ENCODE data around the gene NAGLU. TPM values are rescaled to one million over a fixed set of nuclear protein-coding genes. Genes with fewer than 3 reads are reported as not detected.

The NAGLU gene
- total and polyA plus RNA-seq, 2 of the 13 experiments (the other 11 are each of a cell fraction or from before 2014, with no cell fraction given): 28.2 to 40.1 TPM

DNA sequence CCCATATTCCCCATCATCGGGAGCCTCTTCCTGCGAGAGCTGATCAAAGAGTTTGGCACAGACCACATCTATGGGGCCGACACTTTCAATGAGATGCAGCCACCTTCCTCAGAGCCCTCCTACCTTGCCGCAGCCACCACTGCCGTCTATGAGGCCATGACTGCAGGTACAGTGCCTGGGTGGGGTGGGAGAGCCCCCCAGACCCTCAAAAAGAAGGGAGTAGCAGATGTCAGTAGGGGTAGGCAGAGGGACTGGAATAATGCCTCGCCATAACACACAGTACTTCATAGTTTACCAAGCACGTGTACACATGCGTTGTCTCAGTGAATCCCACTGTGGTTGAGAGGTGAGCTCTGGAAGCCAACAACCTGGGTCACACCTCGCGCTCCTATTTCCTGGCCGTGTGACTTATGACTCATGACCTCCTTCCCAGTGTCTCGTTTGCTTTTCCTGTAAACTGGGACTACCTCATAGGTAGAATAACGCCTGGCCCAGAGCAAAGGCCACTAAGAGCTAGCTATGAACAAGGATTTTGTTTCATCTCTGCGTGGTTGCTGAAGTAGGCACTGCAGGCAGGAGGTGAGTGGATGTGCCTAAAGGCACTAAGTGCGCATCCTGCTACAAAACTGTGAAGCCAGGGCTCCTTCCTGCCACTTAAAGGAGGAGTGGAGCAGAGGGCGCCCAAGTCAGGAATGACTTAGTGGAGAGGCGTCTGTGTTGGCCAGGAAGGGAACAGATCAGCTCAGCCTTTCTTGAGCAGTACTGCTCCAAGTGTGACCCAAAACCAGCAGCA is 5.2 kb downstream of the NAGLU start (continued):
- TF ChIP-seq, protein P1, sequence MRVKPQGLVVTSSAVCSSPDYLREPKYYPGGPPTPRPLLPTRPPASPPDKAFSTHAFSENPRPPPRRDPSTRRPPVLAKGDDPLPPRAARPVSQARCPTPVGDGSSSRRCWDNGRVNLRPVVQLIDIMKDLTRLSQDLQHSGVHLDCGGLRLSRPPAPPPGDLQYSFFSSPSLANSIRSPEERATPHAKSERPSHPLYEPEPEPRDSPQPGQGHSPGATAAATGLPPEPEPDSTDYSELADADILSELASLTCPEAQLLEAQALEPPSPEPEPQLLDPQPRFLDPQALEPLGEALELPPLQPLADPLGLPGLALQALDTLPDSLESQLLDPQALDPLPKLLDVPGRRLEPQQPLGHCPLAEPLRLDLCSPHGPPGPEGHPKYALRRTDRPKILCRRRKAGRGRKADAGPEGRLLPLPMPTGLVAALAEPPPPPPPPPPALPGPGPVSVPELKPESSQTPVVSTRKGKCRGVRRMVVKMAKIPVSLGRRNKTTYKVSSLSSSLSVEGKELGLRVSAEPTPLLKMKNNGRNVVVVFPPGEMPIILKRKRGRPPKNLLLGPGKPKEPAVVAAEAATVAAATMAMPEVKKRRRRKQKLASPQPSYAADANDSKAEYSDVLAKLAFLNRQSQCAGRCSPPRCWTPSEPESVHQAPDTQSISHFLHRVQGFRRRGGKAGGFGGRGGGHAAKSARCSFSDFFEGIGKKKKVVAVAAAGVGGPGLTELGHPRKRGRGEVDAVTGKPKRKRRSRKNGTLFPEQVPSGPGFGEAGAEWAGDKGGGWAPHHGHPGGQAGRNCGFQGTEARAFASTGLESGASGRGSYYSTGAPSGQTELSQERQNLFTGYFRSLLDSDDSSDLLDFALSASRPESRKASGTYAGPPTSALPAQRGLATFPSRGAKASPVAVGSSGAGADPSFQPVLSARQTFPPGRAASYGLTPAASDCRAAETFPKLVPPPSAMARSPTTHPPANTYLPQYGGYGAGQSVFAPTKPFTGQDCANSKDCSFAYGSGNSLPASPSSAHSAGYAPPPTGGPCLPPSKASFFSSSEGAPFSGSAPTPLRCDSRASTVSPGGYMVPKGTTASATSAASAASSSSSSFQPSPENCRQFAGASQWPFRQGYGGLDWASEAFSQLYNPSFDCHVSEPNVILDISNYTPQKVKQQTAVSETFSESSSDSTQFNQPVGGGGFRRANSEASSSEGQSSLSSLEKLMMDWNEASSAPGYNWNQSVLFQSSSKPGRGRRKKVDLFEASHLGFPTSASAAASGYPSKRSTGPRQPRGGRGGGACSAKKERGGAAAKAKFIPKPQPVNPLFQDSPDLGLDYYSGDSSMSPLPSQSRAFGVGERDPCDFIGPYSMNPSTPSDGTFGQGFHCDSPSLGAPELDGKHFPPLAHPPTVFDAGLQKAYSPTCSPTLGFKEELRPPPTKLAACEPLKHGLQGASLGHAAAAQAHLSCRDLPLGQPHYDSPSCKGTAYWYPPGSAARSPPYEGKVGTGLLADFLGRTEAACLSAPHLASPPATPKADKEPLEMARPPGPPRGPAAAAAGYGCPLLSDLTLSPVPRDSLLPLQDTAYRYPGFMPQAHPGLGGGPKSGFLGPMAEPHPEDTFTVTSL (CRISPR knock-in tag; IDR thresholded peaks at IDR 0.05; ENCODE audit: borderline replicate concordance): peak; percentile 90
- TF ChIP-seq, protein P2, sequence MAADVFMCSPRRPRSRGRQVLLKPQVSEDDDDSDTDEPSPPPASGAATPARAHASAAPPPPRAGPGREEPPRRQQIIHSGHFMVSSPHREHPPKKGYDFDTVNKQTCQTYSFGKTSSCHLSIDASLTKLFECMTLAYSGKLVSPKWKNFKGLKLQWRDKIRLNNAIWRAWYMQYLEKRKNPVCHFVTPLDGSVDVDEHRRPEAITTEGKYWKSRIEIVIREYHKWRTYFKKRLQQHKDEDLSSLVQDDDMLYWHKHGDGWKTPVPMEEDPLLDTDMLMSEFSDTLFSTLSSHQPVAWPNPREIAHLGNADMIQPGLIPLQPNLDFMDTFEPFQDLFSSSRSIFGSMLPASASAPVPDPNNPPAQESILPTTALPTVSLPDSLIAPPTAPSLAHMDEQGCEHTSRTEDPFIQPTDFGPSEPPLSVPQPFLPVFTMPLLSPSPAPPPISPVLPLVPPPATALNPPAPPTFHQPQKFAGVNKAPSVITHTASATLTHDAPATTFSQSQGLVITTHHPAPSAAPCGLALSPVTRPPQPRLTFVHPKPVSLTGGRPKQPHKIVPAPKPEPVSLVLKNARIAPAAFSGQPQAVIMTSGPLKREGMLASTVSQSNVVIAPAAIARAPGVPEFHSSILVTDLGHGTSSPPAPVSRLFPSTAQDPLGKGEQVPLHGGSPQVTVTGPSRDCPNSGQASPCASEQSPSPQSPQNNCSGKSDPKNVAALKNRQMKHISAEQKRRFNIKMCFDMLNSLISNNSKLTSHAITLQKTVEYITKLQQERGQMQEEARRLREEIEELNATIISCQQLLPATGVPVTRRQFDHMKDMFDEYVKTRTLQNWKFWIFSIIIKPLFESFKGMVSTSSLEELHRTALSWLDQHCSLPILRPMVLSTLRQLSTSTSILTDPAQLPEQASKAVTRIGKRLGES (CRISPR knock-in tag; IDR thresholded peaks at IDR 0.05; ENCODE audit: borderline replicate concordance): no peak
- TF ChIP-seq, protein P3, sequence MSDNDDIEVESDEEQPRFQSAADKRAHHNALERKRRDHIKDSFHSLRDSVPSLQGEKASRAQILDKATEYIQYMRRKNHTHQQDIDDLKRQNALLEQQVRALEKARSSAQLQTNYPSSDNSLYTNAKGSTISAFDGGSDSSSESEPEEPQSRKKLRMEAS (IDR thresholded peaks at IDR 0.05): peak; percentile 99
- TF ChIP-seq ELF3 (CRISPR knock-in tag; IDR thresholded peaks at IDR 0.05) (peak; percentile 96), ZNF501 (CRISPR knock-in tag; IDR thresholded peaks at IDR 0.05) (peak; percentile 74), ZNF777 (CRISPR knock-in tag; IDR thresholded peaks at IDR 0.05) (no peak)
- TF ChIP-seq, protein P4, sequence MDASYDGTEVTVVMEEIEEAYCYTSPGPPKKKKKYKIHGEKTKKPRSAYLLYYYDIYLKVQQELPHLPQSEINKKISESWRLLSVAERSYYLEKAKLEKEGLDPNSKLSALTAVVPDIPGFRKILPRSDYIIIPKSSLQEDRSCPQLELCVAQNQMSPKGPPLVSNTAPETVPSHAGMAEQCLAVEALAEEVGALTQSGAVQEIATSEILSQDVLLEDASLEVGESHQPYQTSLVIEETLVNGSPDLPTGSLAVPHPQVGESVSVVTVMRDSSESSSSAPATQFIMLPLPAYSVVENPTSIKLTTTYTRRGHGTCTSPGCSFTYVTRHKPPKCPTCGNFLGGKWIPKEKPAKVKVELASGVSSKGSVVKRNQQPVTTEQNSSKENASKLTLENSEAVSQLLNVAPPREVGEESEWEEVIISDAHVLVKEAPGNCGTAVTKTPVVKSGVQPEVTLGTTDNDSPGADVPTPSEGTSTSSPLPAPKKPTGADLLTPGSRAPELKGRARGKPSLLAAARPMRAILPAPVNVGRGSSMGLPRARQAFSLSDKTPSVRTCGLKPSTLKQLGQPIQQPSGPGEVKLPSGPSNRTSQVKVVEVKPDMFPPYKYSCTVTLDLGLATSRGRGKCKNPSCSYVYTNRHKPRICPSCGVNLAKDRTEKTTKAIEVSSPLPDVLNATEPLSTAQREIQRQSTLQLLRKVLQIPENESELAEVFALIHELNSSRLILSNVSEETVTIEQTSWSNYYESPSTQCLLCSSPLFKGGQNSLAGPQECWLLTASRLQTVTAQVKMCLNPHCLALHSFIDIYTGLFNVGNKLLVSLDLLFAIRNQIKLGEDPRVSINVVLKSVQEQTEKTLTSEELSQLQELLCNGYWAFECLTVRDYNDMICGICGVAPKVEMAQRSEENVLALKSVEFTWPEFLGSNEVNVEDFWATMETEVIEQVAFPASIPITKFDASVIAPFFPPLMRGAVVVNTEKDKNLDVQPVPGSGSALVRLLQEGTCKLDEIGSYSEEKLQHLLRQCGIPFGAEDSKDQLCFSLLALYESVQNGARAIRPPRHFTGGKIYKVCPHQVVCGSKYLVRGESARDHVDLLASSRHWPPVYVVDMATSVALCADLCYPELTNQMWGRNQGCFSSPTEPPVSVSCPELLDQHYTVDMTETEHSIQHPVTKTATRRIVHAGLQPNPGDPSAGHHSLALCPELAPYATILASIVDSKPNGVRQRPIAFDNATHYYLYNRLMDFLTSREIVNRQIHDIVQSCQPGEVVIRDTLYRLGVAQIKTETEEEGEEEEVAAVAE (CRISPR knock-in tag; IDR thresholded peaks at IDR 0.05; ENCODE audit: borderline replicate concordance): peak; percentile 82; the same call in 1 of the 2 replicates

Data from HepG2 (cell line).